Mucosa of descending colon (tissue), 3 donors: ENCODE measurements around the gene S100A13. TPM values are rescaled to one million over a fixed set of nuclear protein-coding genes. Genes with fewer than 3 reads are reported as not detected.

Source experiments
- ATAC-seq: fragments of 200-7000 bp; cut with Tn5 transposase; one replicate; pipeline ENCODE4 v1.9.1; 2020; ENCODE audit warnings: mild to moderate bottlenecking, moderate library complexity
- DNase-seq, 3 donors: peaks; one replicate each; pipeline ENCODE4 v3.0.0-alpha.2; 2020
- H3K36me3 ChIP-seq: fragments of 200-600 bp; one replicate; pipeline ENCODE4 v1.8.0; 2021; ENCODE audit warnings: low read depth, mild to moderate bottlenecking
- H3K4me1 ChIP-seq: fragments of 200-600 bp; one replicate; pipeline ENCODE4 v1.8.0; 2021; ENCODE audit warnings: low read depth, mild to moderate bottlenecking
- H3K4me3 ChIP-seq: fragments of 200-600 bp; one replicate; pipeline ENCODE4 v1.8.0; 2021; ENCODE audit warnings: mild to moderate bottlenecking
- H3K9me3 ChIP-seq: fragments of 200-600 bp; one replicate; pipeline ENCODE4 v1.8.0; 2021; ENCODE audit warnings: mild to moderate bottlenecking
- intact Hi-C, 2 donors: fragments of 100-400 bp; cut with DNase I in 1 of 2; cut with micrococcal nuclease in 1 of 2; formaldehyde crosslinking; loops; one replicate each; pipeline versions ENCODE4 v1.11.0 to v1.11.1; 2022; cut with DNase I, micrococcal nuclease
- total RNA-seq, 3 donors: library from RNA; stranded (reverse); fragmentation: NEBNext Ultra II Directional in 2 of 3; extraction: Animal tissue kit (Norgen Biotek cat#: 25700) in 2 of 3; gene quantifications; one replicate each; pipeline versions ENCODE4 v1.2.1 to v1.2.4, GENCODE V29; 2021 to 2023
- TF ChIP-seq, protein P1 (sequence below): fragments of 200-600 bp; IDR thresholded peaks from one replicate; pipeline ENCODE4 v1.8.0; 2022; ENCODE audit warnings: antibody characterized with exemption, mild to moderate bottlenecking
- donor health status: DM: no; HTN: no; CAD: no; lungs with moderate emphysema.
- donor health status: DM: no; HTN: no; CAD: no.
- donor health status: DM: no; HTN: yes; CAD: no.

The S100A13 gene
- total RNA-seq, 3 donors from 2014 or later: 42.3 to 102 (median 43.9) TPM

DNA sequence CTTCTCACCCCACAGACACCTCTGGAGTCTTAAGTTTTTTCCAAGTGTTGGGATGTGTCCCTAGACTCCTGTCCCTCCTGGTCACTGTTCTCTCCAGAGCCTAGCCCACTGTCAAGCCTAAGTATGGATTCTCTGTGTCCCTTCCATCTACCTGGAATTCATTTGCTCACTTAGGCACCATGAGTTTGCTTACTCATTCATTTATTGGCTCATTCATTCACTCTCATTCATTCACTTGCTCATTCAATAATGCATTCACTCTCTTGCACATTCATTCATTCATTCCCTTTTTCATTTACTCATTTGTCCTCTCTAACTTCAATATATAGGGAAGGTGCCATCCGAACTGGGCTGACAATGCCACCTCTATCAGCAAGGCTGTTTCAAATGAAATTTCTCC lies 15.9 kb downstream of the S100A13 start:
- H3K9me3 ChIP-seq: no peaks in the 10 kb centered on the region
- intact Hi-C loops: no loop called here
- H3K4me1 ChIP-seq: peaks cover 36% of the 10 kb centered on the region
- no peak overlapping the region for H3K4me3 ChIP-seq
- no peaks in the 10 kb centered on the region for H3K36me3 ChIP-seq
- TF ChIP-seq, protein P1, sequence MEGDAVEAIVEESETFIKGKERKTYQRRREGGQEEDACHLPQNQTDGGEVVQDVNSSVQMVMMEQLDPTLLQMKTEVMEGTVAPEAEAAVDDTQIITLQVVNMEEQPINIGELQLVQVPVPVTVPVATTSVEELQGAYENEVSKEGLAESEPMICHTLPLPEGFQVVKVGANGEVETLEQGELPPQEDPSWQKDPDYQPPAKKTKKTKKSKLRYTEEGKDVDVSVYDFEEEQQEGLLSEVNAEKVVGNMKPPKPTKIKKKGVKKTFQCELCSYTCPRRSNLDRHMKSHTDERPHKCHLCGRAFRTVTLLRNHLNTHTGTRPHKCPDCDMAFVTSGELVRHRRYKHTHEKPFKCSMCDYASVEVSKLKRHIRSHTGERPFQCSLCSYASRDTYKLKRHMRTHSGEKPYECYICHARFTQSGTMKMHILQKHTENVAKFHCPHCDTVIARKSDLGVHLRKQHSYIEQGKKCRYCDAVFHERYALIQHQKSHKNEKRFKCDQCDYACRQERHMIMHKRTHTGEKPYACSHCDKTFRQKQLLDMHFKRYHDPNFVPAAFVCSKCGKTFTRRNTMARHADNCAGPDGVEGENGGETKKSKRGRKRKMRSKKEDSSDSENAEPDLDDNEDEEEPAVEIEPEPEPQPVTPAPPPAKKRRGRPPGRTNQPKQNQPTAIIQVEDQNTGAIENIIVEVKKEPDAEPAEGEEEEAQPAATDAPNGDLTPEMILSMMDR: no peak
- DNase-seq (no peak), ATAC-seq (no peak)

DNA sequence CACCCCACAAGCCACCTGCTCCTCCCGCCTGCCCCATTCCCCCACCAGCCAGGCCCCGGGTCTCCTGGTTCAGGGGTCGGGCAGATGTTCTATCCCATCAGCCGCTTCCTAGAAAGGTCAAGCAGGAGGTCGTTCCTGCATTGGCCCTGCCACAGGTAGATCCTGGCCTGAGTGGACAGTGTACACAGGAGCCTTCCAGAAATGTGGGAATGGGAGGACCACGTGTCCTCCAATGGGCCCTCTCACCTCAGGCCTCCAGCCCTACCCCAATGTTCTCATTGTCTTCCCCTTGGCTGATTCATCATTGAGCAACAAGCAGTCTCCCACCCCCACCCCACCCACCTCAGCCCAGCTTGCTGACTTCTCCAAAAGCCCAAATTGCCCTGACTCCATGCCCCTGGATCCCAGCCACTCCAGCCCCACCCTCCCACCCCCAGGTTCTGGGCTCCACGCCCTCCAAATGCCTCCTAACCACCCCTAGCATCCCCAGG lies 16.4 kb downstream of the S100A13 start:
- TF ChIP-seq, protein P1: no peak
- Histone ChIP-seq H3K36me3 (no peaks in the 10 kb centered on the region), H3K4me1 (peaks cover 36% of the 10 kb centered on the region), H3K9me3 (no peaks in the 10 kb centered on the region), H3K4me3 (no peak overlapping the region)
- no peak for DNase-seq
- intact Hi-C loops: no loop called here
- ATAC-seq: no peak

DNA sequence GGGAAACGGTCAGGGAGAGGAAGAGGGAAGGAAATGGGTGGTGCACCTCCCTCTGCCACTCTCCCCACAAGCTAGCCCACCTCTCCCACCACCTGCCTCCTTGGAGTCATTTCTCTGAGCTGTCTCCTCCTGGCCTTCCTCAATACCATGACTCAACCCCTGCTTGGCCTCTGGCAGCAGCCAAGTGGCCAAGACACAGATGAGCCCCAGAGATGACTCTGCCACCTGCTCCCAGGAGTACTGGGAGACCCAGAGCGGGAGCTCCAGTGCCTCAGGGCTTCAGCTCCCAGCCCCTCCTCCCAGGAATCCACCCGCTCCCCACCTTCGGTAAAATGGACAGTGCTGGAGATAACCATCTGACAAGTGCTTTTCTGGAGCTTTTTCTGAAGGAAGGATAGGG lies 17.0 kb downstream of the S100A13 start:
- TF ChIP-seq, protein P1: no peak
- DNase-seq (no peak), ATAC-seq (no peak)
- Histone ChIP-seq H3K4me3 (no peak overlapping the region), H3K4me1 (peaks cover 36% of the 10 kb centered on the region), H3K36me3 (no peaks in the 10 kb centered on the region), H3K9me3 (no peaks in the 10 kb centered on the region)
- intact Hi-C loops: no loop called here

DNA sequence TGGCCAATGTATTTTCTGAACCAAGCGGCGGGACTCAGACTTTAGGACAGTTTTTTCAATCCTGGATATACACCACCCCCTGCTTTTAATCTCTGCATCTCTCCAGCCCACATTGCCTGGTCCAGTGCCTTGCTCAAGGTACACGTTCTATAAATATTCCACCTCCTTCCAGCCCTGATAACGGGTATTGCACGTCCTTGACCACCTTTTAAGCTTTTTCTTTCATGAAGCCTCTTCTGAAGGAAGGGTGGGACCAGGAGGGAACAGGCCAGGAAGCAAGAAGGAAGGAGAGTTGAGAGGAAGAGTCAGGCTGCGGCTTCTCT lies 17.8 kb downstream of the S100A13 start:
- intact Hi-C loops: no loop called here
- Histone ChIP-seq H3K4me3 (no peak overlapping the region), H3K9me3 (no peaks in the 10 kb centered on the region), H3K4me1 (peaks cover 29% of the 10 kb centered on the region), H3K36me3 (no peaks in the 10 kb centered on the region)
- ATAC-seq (no peak), DNase-seq (no peak)
- TF ChIP-seq, protein P1: no peak

DNA sequence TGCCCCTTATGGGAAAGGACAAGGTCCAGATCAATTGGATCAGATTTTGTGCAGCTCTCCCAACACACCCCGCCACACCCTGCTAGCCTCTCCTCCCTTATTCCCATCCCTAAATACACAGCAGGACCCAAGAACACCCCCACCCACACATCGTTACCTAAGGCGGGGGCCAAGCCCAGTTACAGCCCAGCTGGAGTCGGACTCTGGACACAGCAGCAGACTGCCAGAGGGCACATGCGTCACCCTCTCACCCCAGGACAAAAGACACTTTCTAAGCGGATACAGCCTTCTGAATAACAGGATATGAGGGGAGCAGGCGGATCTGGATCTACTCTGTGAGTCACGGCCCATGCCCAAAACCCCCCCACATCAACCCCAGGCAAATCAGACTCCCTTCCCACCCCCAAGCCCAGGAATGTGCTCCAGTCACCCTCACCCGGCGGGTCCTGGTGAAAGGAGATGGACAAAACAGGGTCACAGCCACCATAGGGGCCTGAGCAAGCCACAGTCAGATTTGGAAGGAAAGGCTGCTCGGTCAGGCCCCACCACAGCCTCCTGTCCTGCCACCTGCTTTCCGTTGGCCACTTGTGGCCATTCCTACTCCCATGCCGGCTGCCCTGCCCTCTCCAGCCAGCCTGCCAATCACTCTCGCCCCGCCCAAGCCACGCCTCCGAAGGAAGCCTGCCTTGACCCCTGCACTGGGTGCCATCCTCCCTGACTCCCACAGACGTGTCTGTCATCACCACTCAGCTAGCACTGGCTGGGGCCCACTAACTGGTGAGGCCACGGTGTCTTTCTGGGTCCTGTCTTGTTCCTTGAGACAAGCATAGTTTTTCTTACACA lies 18.3 kb downstream of the S100A13 start:
- Histone ChIP-seq H3K4me1 (peaks cover 25% of the 10 kb centered on the region), H3K4me3 (no peak overlapping the region), H3K9me3 (no peaks in the 10 kb centered on the region), H3K36me3 (no peaks in the 10 kb centered on the region)
- ATAC-seq (peak; percentile 80), DNase-seq (peak; percentile 89 to 93 (median 91))
- TF ChIP-seq, protein P1: no peak
- intact Hi-C loops: no loop called here
